HCEC 1CT (cell line): ENCODE results near the gene RHAG.

ENCODE experiments used
- DNase-seq: peaks from one replicate; pipeline ENCODE4 v3.0.0-alpha.2; 2017

The RHAG gene

GRCh38 chr6:49558238-49558637 lies 78.4 kb downstream of the RHAG start:
- no peak for DNase-seq

- DNase-seq = no peak
Observed at GRCh38 chr6:49557177-49557576, 79.5 kb downstream of the RHAG start.

GRCh38 chr6:49556429-49556837 lies 80.2 kb downstream of the RHAG start:
- peak; percentile 90 for DNase-seq

GRCh38 chr6:49555951-49556350 lies 80.7 kb downstream of the RHAG start:
- no peak for DNase-seq
